ENCODE results near the gene ZNF331.
"Not testable (repeated sequence)": the region's sequence is repeated elsewhere in the genome, so short reads cannot be mapped to it uniquely, and the experiment has no call there.

ZNF331 gene

DNA sequence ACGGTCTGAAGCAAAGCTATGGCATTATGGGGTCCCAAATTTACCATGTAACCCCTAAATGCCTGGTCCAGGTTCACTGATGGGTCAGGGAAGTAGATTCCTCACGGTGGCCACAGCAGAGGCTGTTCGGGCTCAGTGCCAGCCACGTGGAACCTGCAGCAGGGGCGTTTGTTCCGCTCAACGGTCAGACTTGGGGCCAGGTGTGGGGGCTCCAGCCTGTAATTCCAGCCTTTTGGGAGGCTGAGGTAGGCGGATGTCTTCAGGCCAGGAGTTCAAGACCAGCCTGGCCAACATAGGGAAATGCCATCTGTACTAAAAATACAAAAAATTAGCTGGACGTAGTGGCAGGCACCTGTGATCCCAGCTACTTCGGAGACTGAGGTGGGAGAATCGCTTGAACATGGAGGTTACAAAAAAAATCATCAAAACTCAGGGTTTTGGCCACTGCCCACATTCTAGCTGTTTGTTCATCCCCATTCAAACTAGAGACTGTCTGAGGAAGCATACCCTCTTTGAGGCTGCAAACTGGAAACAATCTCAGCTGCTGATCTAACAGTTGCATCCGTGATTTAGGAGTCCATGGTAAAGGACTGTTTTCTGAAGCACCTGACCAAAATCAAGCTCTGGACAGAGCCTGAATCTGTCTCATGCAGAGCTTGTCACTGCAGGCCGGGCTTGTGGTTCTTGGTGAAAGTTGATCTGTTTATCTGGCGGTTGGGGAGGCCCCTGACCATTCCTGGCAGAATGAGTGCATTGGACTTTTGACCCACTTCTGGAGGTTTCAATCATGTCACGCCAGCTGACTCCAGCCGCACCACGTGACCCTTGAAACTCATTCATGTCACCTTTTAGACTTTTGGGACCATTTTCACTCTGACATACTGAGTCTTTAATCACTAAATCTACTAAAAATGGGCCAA, 30.2 kb upstream of the ZNF331 start:
- no peak overlapping the region for H3K27ac ChIP-seq
- no peak for TF ChIP-seq ZFX (IDR thresholded peaks at IDR 0.05; ENCODE audit: borderline replicate concordance)
- TF ChIP-seq, protein P1, sequence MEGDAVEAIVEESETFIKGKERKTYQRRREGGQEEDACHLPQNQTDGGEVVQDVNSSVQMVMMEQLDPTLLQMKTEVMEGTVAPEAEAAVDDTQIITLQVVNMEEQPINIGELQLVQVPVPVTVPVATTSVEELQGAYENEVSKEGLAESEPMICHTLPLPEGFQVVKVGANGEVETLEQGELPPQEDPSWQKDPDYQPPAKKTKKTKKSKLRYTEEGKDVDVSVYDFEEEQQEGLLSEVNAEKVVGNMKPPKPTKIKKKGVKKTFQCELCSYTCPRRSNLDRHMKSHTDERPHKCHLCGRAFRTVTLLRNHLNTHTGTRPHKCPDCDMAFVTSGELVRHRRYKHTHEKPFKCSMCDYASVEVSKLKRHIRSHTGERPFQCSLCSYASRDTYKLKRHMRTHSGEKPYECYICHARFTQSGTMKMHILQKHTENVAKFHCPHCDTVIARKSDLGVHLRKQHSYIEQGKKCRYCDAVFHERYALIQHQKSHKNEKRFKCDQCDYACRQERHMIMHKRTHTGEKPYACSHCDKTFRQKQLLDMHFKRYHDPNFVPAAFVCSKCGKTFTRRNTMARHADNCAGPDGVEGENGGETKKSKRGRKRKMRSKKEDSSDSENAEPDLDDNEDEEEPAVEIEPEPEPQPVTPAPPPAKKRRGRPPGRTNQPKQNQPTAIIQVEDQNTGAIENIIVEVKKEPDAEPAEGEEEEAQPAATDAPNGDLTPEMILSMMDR (IDR thresholded peaks at IDR 0.05) = no peak

DNA sequence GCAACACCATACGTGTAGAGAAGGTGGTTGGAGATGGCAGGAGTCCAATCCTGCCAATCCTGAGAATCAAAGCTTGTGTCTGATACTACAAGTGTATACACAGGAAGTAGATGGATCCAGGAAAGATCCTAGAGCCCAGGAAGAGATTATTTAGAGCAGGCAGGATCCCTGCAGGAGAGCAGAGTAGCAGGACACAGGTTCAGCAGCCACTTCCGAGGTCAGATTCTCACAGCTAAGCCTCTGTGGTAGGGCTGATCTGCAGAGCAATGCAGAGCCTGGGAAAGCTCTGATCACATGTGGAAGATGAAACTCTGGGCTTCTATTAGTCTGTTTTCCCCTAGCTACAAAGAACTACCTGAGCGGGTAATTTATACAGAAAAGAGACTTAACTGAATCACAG, 28.5 kb upstream of the ZNF331 start:
- no peak overlapping the region for H3K27ac ChIP-seq
- TF ChIP-seq, protein P1 (IDR thresholded peaks at IDR 0.05) = no peak
- TF ChIP-seq ZFX (IDR thresholded peaks at IDR 0.05; ENCODE audit: borderline replicate concordance) = no peak

DNA sequence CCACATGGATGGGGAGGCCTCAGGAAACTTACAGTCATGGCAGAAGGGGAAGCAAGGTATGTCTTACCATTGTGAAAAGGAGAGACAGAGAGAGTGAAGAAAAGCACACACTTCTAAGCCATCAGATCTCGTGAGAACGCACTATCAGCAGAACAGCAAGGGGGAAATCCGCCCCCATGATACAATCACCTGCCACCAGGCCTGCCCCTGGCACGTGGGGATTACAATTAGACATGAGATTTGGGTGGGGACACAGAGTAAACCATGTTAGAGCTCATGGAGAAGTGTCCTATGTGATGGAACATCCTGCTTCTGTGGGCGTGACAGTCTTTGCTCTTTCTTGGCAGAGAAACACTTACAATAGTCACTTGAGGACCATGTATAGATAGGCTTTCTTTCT, 28.1 kb upstream of the ZNF331 start:
- H3K27ac ChIP-seq = no peak overlapping the region
- TF ChIP-seq, protein P1 (IDR thresholded peaks at IDR 0.05) = no peak
- no peak for TF ChIP-seq ZFX (IDR thresholded peaks at IDR 0.05; ENCODE audit: borderline replicate concordance)

DNA sequence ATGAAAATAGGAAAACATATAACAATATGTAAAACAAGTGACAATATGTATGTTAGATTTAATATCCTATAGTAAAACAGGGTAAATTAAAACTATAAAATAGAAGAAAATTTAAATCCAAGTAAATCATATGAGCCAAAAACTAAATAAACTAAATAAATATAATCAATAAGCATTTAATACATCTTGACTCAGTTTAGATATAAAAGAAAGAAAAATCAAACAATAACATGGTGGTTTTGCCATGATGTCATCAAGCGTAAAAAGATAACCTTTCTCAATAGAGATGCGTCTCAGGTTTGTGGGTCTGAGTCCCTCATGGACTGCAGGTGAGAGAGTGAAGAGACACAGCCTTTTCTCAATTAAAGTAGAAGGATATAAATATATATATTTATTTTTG, 26.6 kb upstream of the ZNF331 start:
- no peak overlapping the region for H3K27ac ChIP-seq
- TF ChIP-seq ZFX (IDR thresholded peaks at IDR 0.05; ENCODE audit: borderline replicate concordance) = no peak
- TF ChIP-seq, protein P1 (IDR thresholded peaks at IDR 0.05) = no peak

DNA sequence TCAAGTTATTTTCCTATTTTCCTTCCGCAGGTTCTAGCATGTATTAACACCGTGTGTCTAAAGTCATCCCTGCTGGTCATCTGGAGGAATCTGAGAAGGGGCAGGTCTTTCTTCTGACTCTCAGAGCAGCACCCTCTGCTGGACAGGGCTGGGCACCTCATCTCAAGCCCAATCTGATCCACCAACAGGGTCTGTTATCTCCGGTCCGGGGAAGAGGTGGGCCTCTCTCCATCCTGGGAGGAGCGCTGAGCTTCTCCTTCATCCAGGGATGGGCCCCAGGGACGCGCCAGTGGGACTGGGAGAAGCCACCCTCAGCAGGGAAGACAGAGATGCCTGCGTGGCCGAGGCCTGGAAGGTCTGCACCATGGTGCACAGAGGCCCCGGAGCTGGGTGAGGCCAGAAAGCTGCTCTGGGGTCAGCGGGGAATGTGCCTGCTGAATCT, 26.0 kb upstream of the ZNF331 start:
- H3K27ac ChIP-seq = no peak overlapping the region
- TF ChIP-seq, protein P1 (IDR thresholded peaks at IDR 0.05) = peak; percentile 85
- no peak for TF ChIP-seq ZFX (IDR thresholded peaks at IDR 0.05; ENCODE audit: borderline replicate concordance)

DNA sequence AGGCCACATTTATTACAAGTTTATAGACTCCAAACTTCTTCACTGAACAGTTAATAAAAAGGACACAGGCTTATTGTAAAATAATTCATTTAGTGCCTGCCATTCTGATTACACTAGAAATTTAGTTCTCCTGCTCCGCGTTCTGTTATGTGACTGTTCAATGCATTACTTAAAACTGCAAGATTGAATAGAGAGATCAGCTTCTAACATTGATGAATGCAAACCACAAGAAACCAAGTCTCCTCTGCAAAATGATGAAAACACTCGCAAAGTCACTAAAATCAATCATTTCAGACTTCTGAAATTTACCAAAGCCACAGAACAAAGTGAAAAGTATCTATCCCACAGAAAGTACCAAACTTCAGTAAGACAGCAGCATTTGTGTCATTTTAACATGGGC, 22.9 kb upstream of the ZNF331 start:
- not testable (repeated sequence) for H3K27ac ChIP-seq

DNA sequence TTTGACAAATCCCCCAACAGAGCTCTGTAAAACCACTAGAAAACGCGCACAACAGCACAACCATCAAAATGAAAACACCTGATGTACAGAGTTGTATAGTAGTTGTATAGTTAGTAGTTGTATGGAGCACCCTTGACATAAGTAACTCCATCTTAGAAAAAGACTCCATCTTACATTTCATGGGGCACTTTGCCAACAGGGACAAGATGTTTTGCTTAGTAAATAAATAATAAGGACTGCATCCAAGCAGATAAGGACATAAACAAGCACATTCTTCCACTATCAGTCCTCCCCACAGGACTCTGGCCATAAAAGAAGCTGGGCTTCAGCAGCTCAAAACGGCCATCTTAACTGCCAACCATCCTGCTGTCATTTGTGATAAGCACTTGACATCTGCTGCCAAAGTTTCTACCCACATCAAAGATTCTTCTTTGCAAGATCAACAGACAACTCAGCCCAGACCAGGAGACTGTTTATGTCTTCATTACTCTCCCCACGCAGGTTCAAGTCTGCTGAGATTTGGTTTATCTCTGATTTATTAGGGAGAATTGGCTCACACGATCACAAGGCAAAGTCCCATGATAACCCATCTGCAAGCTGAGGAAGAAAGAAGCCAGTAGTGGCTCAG, 20.7 kb upstream of the ZNF331 start:
- TF ChIP-seq, protein P1 (IDR thresholded peaks at IDR 0.05) = no peak
- TF ChIP-seq ZFX (IDR thresholded peaks at IDR 0.05; ENCODE audit: borderline replicate concordance) = no peak
- no peak overlapping the region for H3K27ac ChIP-seq

Data from 22Rv1 (cell line).